MM.1S (cell line): Measurements from ENCODE around the gene CCDC69.

Experiments
- CTCF ChIP-seq: fragments of 300-600 bp; sonication (generic); IDR thresholded peaks from 2 replicates; pipeline ENCODE4 v1.5.1; 2016; ENCODE audit warnings: antibody characterized with exemption, low read length, mixed read lengths
- EZH2 ChIP-seq: fragments of 300-600 bp; sonication (generic); optimal IDR thresholded peaks from 2 replicates; pipeline ENCODE3; 2017; ENCODE audit warnings: low read depth, mild to moderate bottlenecking, antibody characterized with exemption, low read length, mixed read lengths
- EZH2phosphoT487 ChIP-seq: fragments of 300-600 bp; sonication (generic); IDR thresholded peaks from 2 replicates; pipeline ENCODE4 v1.6.1; 2018; ENCODE audit warnings: antibody characterized with exemption, low read length

- TF ChIP-seq CTCF (no peak), EZH2phosphoT487 (no peak), EZH2 (no peak)
Observed at GRCh38 chr5:151219138-151219537, 4.8 kb downstream of the CCDC69 start.
